ENCODE data around the gene AKAP6.

- TF ChIP-seq CTCF (IDR thresholded peaks at IDR 0.05) (no peak), POLR2A (IDR thresholded peaks at IDR 0.05) (no peak)
These were observed 363.3 kb downstream of the AKAP6 start for GRCh38 chr14:32692441-32692840.
